Putamen (tissue), 1 donor: ENCODE results near the gene MRPS35.
A peak's percentile ranks its signal among the peaks of the same experiment; 100 is the strongest.
"Not testable (repeated sequence)": the region's sequence is repeated elsewhere in the genome, so short reads cannot be mapped to it uniquely, and the experiment has no call there.

Experiments used
- DNase-seq: peaks from one replicate; pipeline ENCODE4 v3.0.0-alpha.2; 2016; ENCODE audit warnings: low spot score

The MRPS35 gene

GRCh38 chr12:27709212-27709931, 1.3 kb upstream of the MRPS35 start:
- no peak for DNase-seq

GRCh38 chr12:27709932-27710591, 570 bp upstream of the MRPS35 start:
- DNase-seq, result no peak

GRCh38 chr12:27711317-27711682, 668 bp downstream of the MRPS35 start:
- DNase-seq, result peak; percentile 21

GRCh38 chr12:27711967-27712366, 1.3 kb downstream of the MRPS35 start:
- DNase-seq, result no peak

GRCh38 chr12:27723212-27723611, 12.6 kb downstream of the MRPS35 start:
- DNase-seq, result no peak

- DNase-seq, result no peak
Measured at GRCh38 chr12:27730097-27730588, 19.5 kb downstream of the MRPS35 start.

GRCh38 chr12:27732281-27732680, 21.6 kb downstream of the MRPS35 start:
- DNase-seq, result no peak

GRCh38 chr12:27733052-27733656, 22.5 kb downstream of the MRPS35 start:
- no peak for DNase-seq

- no peak for DNase-seq
Measured at GRCh38 chr12:27733791-27734190, 23.2 kb downstream of the MRPS35 start.

- not testable (repeated sequence) for DNase-seq
Measured at GRCh38 chr12:27734321-27734720, 23.7 kb downstream of the MRPS35 start.

GRCh38 chr12:27743601-27744000, 33.0 kb downstream of the MRPS35 start:
- DNase-seq, result no peak

GRCh38 chr12:27745734-27746133, 35.1 kb downstream of the MRPS35 start:
- DNase-seq, result not testable (repeated sequence)

- no peak for DNase-seq
Measured at GRCh38 chr12:27747111-27747820, 36.6 kb downstream of the MRPS35 start.

GRCh38 chr12:27751386-27752047, 40.9 kb downstream of the MRPS35 start:
- peak; percentile 5 for DNase-seq

GRCh38 chr12:27754795-27755194, 44.2 kb downstream of the MRPS35 start:
- no peak for DNase-seq

GRCh38 chr12:27756670-27757195, 46.1 kb downstream of the MRPS35 start:
- no peak for DNase-seq

GRCh38 chr12:27762757-27763156, 52.1 kb downstream of the MRPS35 start:
- DNase-seq, result no peak

- DNase-seq, result no peak
Measured at GRCh38 chr12:27766587-27766986, 56.0 kb downstream of the MRPS35 start.

- no peak for DNase-seq
Measured at GRCh38 chr12:27769142-27769673, 58.6 kb downstream of the MRPS35 start.

- no peak for DNase-seq
Measured at GRCh38 chr12:27771481-27772327, 61.1 kb downstream of the MRPS35 start.
